Smooth muscle cell (in vitro differentiated cells): ENCODE data around the gene NPHP4. TPM values are rescaled to one million over a fixed set of nuclear protein-coding genes. Genes with fewer than 3 reads are reported as not detected.

Experiments used
- DNase-seq: peaks from one replicate; lab custom pipeline; 2025; ENCODE audit not compliant: unreplicated experiment; lab: John Stamatoyannopoulos, UW
- H2AFZ ChIP-seq: fragments of 200-600 bp; sonication (generic); 2 replicates; pipeline ENCODE4 v1.6.0; 2016; ENCODE audit warnings: antibody characterized with exemption, low read depth, mild to moderate bottlenecking
- H3F3A ChIP-seq: fragments of 200-600 bp; sonication (generic); 2 replicates; pipeline ENCODE4 v1.6.0; 2017; ENCODE audit warnings: antibody characterized with exemption, low read depth
- H3K27ac ChIP-seq: fragments of 200-600 bp; sonication (generic); 2 replicates; pipeline ENCODE4 v1.5.1; 2016; ENCODE audit warnings: low read depth, mild to moderate bottlenecking
- H3K27me3 ChIP-seq: fragments of 200-600 bp; sonication (generic); 2 replicates; pipeline ENCODE4 v1.6.1; 2016; ENCODE audit warnings: low read depth, mild to moderate bottlenecking
- H3K36me3 ChIP-seq: fragments of 200-600 bp; sonication (generic); 2 replicates; pipeline ENCODE4 v1.5.1; 2016; ENCODE audit warnings: low read depth
- H3K4me1 ChIP-seq: fragments of 200-600 bp; sonication (generic); 2 replicates; pipeline ENCODE4 v1.5.1; 2016; ENCODE audit warnings: low read depth
- H3K4me2 ChIP-seq: fragments of 200-600 bp; sonication (generic); 2 replicates; pipeline ENCODE4 v1.6.0; 2016; ENCODE audit warnings: mild to moderate bottlenecking
- H3K4me3 ChIP-seq: fragments of 200-600 bp; sonication (generic); 2 replicates; pipeline ENCODE4 v1.5.1; 2016; ENCODE audit warnings: mild to moderate bottlenecking
- H3K79me2 ChIP-seq: fragments of 200-600 bp; sonication (generic); 2 replicates; pipeline ENCODE4 v1.6.0; 2016; ENCODE audit warnings: low read depth, mild to moderate bottlenecking
- H3K9ac ChIP-seq: fragments of 200-600 bp; sonication (generic); 2 replicates; pipeline ENCODE4 v1.6.0; 2016; ENCODE audit warnings: low read depth
- H3K9me3 ChIP-seq: fragments of 200-600 bp; sonication (generic); replicated peaks from 2 replicates; pipeline ENCODE4 v1.5.1; 2016; ENCODE audit warnings: low read depth
- H4K20me1 ChIP-seq: fragments of 200-600 bp; sonication (generic); 2 replicates; pipeline ENCODE4 v1.6.0; 2016; ENCODE audit warnings: low read depth
- CTCF ChIP-seq: fragments of 200-600 bp; sonication (generic); IDR thresholded peaks from 2 replicates; pipeline ENCODE4 v1.5.1; 2017; ENCODE audit warnings: borderline replicate concordance, mild to moderate bottlenecking, antibody characterized with exemption; ENCODE audit not compliant: insufficient read depth, poor library complexity, severe bottlenecking
- WGBS: methylation state at CpG from one replicate; pipeline ENCODE4 v1.1.7; 2016; ENCODE audit warnings: low lambda C conversion rate; 5-methylcytosine and 5-hydroxymethylcytosine counted together
- polyA plus RNA-seq: library from polyadenylated mRNA; unstranded; fragments of >200 nt; fragmentation: Nextera tagmentation; extraction: Ambion mirVana; gene quantifications from 2 replicates; pipeline ENCODE4 v1.2.1, GENCODE V29; 2016
- total RNA-seq: library from RNA; depleted of rRNA; stranded (reverse); fragments of >200 nt; gene quantifications from 2 replicates; pipeline ENCODE4 v1.2.3, GENCODE V29; 2014

NPHP4 gene
- total and polyA plus RNA-seq, 2 experiments from 2014 or later, result 5.4 to 8.4 TPM

DNA sequence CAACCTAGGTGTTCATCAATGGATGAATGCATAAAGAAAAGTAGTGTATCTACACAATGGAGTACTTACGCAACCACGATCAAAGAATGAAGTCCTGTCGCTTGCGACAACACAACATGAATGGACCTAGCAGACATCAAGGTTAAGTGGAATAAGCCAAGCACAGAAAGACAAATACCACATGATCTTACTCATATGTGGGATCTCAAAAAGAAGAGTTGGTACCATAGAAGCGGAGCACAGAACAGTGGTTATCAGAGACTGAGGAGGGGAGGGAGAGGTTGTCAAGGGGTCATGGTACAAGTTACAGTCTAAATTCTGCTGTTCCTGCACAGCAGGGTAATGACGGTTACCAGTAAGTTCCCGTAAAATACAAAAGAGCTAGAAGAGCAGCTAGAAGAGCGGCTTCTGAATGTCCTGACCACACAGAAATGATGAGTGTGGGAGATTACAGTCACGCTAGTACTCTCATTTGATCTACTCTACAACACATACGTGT lies 36.7 kb downstream of the NPHP4 start:
- no peak overlapping the region for H2AFZ ChIP-seq
- H3F3A ChIP-seq, result no peaks in the 10 kb centered on the region
- TF ChIP-seq CTCF, result no peak
- DNase-seq, result no peak
- no peaks in the 10 kb centered on the region for H3K79me2 ChIP-seq
- no peak overlapping the region for H3K9ac ChIP-seq
- no peaks in the 10 kb centered on the region for H4K20me1 ChIP-seq
- no peaks in the 10 kb centered on the region for H3K4me1 ChIP-seq
- H3K36me3 ChIP-seq, result peaks cover 4% of the 10 kb centered on the region
- H3K27ac ChIP-seq, result no peak overlapping the region
- H3K9me3 ChIP-seq, result no peaks in the 10 kb centered on the region
- no peak overlapping the region for H3K4me2 ChIP-seq
- H3K4me3 ChIP-seq, result no peak overlapping the region
- H3K27me3 ChIP-seq, result no peaks in the 10 kb centered on the region
- 93% methylated on average over 10 of the region's 10 CpGs for WGBS

DNA sequence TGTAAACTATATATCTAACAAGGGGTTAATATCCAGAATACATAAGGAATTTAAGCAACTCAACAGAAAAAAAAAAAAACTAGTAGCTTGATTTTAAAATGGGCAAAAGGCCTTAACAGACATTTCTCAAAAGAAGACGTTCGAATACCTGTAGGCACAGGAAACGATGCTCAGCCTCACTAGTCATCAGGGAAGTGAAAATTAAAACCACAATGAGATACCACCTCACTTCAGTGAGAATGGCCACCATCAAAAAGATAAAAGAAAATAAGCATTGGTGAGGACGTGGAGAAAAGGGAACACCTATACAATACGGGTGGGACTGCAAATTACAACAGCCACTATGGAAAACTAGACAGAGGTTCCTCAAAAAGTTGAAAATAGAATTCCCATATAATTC lies 37.3 kb downstream of the NPHP4 start:
- Histone ChIP-seq H3K9me3 (no peaks in the 10 kb centered on the region), H2AFZ (no peak overlapping the region), H3K4me1 (no peaks in the 10 kb centered on the region), H3K36me3 (peaks cover 4% of the 10 kb centered on the region), H3K4me3 (no peak overlapping the region), H4K20me1 (no peaks in the 10 kb centered on the region), H3K27me3 (no peaks in the 10 kb centered on the region), H3K4me2 (no peak overlapping the region), H3K79me2 (no peaks in the 10 kb centered on the region), H3K9ac (no peak overlapping the region), H3K27ac (no peak overlapping the region), H3F3A (no peaks in the 10 kb centered on the region)
- TF ChIP-seq CTCF, result no peak
- 97% methylated on average over 5 of the region's 5 CpGs for WGBS
- no peak for DNase-seq

DNA sequence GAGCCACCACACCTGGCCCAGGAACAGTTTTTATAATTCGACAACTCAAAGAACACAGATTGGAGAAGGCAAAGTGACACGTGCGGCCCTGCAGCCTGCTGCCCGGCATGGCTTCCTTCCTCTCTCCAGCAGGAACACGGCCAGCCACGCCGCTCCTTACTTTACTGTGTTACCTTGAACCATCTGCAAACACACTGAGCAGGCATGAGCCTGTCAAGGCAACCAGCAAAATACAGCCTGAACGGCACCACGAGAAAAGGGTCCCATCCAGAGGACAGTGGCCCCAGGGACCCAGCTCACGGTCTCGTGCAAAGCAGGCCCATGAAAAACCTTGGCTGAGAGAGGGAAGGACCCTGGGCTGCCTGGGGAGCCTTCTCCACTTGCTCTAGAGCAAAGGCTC lies 38.8 kb downstream of the NPHP4 start:
- Histone ChIP-seq H3K27ac (no peak overlapping the region), H3K4me3 (no peak overlapping the region), H3K4me2 (no peak overlapping the region), H3K4me1 (no peaks in the 10 kb centered on the region), H3K9me3 (no peaks in the 10 kb centered on the region), H4K20me1 (no peaks in the 10 kb centered on the region), H3K27me3 (no peaks in the 10 kb centered on the region), H3K79me2 (no peaks in the 10 kb centered on the region), H3F3A (no peaks in the 10 kb centered on the region), H2AFZ (no peak overlapping the region), H3K9ac (no peak overlapping the region), H3K36me3 (peaks cover 4% of the 10 kb centered on the region)
- no peak for DNase-seq
- 97% methylated on average over 11 of the region's 11 CpGs for WGBS
- no peak for TF ChIP-seq CTCF

DNA sequence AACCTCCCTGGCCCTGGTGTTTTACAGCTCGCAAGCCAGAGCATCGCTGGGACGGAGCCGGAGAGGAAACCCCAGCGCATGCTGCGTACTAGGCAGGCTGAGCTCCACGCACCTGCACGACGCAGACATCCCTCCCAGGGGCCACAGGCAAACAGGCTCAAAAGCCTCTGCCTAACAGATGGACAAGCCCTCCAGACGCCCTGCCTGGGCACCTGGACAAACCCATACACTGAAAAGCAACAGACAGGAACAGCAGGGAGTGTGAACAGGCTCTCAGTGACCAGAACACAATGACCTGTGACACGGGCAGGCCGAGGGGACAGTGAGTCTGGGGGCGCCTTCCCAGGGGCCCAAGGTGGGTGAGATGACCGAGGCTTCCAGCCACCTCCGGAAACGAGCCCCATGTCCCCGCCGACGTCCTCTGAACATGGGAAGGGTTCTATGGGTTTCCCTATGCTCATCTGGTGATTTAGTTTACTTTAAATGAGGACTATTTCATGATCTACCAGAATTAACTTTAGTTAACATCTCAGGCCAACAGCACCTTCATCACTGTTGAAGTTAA lies 40.3 kb downstream of the NPHP4 start:
- Histone ChIP-seq H3K27ac (no peak overlapping the region), H3K27me3 (no peaks in the 10 kb centered on the region), H3K9me3 (no peaks in the 10 kb centered on the region), H3F3A (no peaks in the 10 kb centered on the region), H2AFZ (no peak overlapping the region), H3K9ac (no peak overlapping the region), H3K4me1 (no peaks in the 10 kb centered on the region), H4K20me1 (no peaks in the 10 kb centered on the region), H3K36me3 (no peaks in the 10 kb centered on the region), H3K4me2 (no peak overlapping the region), H3K4me3 (no peak overlapping the region), H3K79me2 (no peaks in the 10 kb centered on the region)
- no peak for TF ChIP-seq CTCF
- no peak for DNase-seq
- 95% methylated on average over 19 of the region's 19 CpGs for WGBS
